IPS-18a (cell line): ENCODE measurements around the gene KIF3A.

Experiments used
- H3K27ac ChIP-seq: one replicate; pipeline ENCODE4 v1.5.1; 2013; ENCODE audit warnings: low read length
- H3K27me3 ChIP-seq: one replicate; pipeline ENCODE4 v1.6.1; 2013; ENCODE audit warnings: mild to moderate bottlenecking, low read length; ENCODE audit not compliant: control insufficient read depth, insufficient read depth
- H3K36me3 ChIP-seq: one replicate; pipeline ENCODE4 v1.6.1; 2013; ENCODE audit warnings: low read depth, low read length; ENCODE audit not compliant: control insufficient read depth
- H3K4me1 ChIP-seq: one replicate; pipeline ENCODE4 v1.6.1; 2013; ENCODE audit warnings: low read depth, low read length; ENCODE audit not compliant: control insufficient read depth
- H3K4me3 ChIP-seq: one replicate; pipeline ENCODE4 v1.5.1; 2013; ENCODE audit warnings: low read length
- H3K9ac ChIP-seq: one replicate; pipeline ENCODE4 v1.6.1; 2013; ENCODE audit warnings: mild to moderate bottlenecking, low read length, moderate library complexity
- H3K9me3 ChIP-seq: one replicate; pipeline ENCODE4 v1.6.1; 2013; ENCODE audit warnings: low read depth, low read length; ENCODE audit not compliant: control insufficient read depth

KIF3A gene

GRCh38 chr5:132776938-132777208 is 39.5 kb upstream of the KIF3A start:
- Histone ChIP-seq H3K4me3 (peak overlapping the region; percentile 57), H3K4me1 (peaks cover 13% of the 10 kb centered on the region), H3K9ac (no peak overlapping the region), H3K27ac (no peak overlapping the region), H3K27me3 (peaks cover 46% of the 10 kb centered on the region), H3K36me3 (no peaks in the 10 kb centered on the region), H3K9me3 (no peaks in the 10 kb centered on the region)

DNA sequence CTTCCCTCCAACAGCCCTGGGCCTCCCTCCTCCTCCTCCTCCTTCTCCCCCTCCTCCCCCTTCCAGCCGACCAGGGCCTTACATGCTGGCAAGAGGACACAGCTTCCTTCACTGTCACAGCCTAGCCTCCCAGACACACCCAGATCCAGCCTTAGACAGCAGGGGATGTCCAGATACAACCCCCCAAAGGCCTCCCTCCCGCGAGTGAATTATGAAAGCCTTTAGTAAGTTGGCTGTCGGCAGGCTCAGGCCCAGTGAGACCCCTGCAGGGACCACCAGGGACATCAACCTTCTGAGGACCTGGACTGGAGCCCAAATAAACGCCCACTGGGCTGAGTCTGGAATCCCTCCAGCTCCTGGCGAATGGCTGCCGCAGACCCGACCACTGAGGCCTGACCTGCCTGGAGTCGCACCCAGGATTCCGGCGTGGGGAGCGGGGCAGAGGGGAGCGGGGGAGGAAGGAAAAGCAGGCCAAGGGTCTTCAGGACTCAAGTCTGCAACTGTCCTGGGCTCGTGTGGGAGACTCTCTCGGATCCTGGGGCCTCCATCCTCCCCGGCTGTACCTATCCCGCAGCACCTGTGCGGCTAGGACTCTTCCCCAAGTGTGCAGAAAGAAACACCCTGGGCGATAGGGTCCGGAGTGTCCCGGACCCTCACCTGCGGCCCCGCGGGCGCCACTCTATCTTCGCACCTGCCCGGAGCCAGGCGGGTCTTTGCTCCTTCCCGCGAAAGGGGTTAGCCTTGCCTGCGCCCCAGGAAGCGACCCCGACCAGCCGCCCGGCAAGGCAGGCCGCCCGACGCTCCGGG is 39.0 kb upstream of the KIF3A start:
- peak overlapping the region; percentile 22 for H3K9ac ChIP-seq
- H3K4me3 ChIP-seq = peak overlapping the region; percentile 57
- peaks cover 44% of the 10 kb centered on the region for H3K27me3 ChIP-seq
- no peak overlapping the region for H3K27ac ChIP-seq
- peaks cover 15% of the 10 kb centered on the region for H3K4me1 ChIP-seq
- H3K36me3 ChIP-seq = no peaks in the 10 kb centered on the region
- no peaks in the 10 kb centered on the region for H3K9me3 ChIP-seq

DNA sequence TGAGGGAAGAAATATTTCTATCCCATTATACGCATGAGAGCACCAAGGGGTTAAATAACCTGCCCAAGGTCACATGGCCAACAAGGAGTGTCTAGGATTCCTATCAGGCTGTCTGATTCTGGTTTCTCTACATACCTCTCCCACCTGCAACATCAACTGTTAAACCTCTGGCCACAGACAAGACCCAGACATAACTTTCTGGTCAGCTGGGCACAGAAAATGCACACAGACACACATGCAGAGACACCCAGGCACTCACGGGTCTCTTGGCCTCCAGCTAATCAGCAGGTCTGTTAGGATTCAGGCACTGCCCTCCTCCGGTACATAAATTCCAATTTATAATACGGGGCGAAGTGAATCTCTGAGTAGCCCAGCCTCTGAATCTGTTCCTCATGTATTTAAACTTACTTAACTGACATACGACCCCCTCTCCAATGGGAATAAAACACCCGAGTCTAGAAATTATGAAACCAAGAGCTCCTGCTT is 38.2 kb upstream of the KIF3A start:
- H3K27me3 ChIP-seq = peaks cover 44% of the 10 kb centered on the region
- H3K27ac ChIP-seq = no peak overlapping the region

DNA sequence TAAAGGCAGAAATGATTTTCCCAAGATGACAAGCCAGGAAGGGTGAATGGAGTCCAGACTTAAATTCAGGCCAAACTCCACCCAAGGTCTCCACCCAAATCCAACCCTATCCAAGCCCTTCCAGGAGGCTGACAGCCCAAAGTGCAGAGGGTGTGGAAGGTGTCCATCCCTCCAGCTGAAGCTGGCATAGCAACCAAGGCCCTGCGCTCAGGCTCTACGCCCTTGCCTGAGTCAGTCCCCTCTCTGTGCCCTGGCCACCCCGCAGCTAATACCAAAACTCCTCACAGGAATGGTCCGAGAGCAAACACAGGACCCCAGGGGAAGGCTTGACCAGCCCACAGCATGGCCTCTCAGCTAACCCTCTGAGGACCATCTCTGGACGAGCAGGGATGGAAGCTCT is 37.5 kb upstream of the KIF3A start:
- Histone ChIP-seq H3K9ac (no peak overlapping the region), H3K9me3 (no peaks in the 10 kb centered on the region), H3K27ac (no peak overlapping the region), H3K27me3 (peaks cover 44% of the 10 kb centered on the region), H3K4me1 (peaks cover 22% of the 10 kb centered on the region), H3K36me3 (no peaks in the 10 kb centered on the region), H3K4me3 (no peak overlapping the region)

More for the DNA sequence above, 38.2 kb upstream of the KIF3A start:
- H3K9ac ChIP-seq = no peak overlapping the region
- no peaks in the 10 kb centered on the region for H3K9me3 ChIP-seq
- no peaks in the 10 kb centered on the region for H3K36me3 ChIP-seq
- peaks cover 21% of the 10 kb centered on the region for H3K4me1 ChIP-seq
- H3K4me3 ChIP-seq = peak overlapping the region; percentile 57

- Histone ChIP-seq H3K9ac (no peak overlapping the region), H3K4me1 (peaks cover 22% of the 10 kb centered on the region), H3K27me3 (peaks cover 42% of the 10 kb centered on the region), H3K27ac (no peak overlapping the region), H3K4me3 (no peak overlapping the region), H3K9me3 (no peaks in the 10 kb centered on the region), H3K36me3 (no peaks in the 10 kb centered on the region)
Measured at GRCh38 chr5:132774406-132774805, 37.1 kb upstream of the KIF3A start.

- peaks cover 22% of the 10 kb centered on the region for H3K4me1 ChIP-seq
- no peak overlapping the region for H3K9ac ChIP-seq
- H3K36me3 ChIP-seq = no peaks in the 10 kb centered on the region
- H3K27me3 ChIP-seq = peaks cover 35% of the 10 kb centered on the region
- no peak overlapping the region for H3K27ac ChIP-seq
- no peaks in the 10 kb centered on the region for H3K9me3 ChIP-seq
- no peak overlapping the region for H3K4me3 ChIP-seq
Measured at GRCh38 chr5:132773601-132774355, 36.4 kb upstream of the KIF3A start.

DNA sequence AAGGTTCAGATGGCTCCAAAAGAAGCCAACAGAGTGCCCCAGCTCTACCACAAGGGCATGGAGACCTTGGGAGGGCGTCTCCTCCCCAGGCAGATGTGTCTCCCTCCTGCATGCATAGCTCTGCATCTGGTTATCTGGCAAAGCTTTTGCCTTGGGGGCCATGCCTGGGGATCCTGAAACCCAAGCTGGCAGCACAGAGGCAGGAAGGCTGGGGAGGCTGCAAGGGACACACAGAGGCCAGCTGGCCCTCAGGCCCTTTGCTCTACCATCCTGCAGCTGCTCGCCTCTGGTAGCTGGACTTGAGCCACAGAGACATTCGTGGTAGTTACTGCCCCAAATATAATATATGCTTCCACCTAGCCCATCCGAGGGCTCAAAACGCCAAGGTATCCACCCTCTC is 35.8 kb upstream of the KIF3A start:
- H3K27ac ChIP-seq = no peak overlapping the region
- H3K4me1 ChIP-seq = peaks cover 22% of the 10 kb centered on the region
- no peaks in the 10 kb centered on the region for H3K36me3 ChIP-seq
- H3K9ac ChIP-seq = no peak overlapping the region
- H3K4me3 ChIP-seq = no peak overlapping the region
- H3K9me3 ChIP-seq = no peaks in the 10 kb centered on the region
- H3K27me3 ChIP-seq = peaks cover 29% of the 10 kb centered on the region

DNA sequence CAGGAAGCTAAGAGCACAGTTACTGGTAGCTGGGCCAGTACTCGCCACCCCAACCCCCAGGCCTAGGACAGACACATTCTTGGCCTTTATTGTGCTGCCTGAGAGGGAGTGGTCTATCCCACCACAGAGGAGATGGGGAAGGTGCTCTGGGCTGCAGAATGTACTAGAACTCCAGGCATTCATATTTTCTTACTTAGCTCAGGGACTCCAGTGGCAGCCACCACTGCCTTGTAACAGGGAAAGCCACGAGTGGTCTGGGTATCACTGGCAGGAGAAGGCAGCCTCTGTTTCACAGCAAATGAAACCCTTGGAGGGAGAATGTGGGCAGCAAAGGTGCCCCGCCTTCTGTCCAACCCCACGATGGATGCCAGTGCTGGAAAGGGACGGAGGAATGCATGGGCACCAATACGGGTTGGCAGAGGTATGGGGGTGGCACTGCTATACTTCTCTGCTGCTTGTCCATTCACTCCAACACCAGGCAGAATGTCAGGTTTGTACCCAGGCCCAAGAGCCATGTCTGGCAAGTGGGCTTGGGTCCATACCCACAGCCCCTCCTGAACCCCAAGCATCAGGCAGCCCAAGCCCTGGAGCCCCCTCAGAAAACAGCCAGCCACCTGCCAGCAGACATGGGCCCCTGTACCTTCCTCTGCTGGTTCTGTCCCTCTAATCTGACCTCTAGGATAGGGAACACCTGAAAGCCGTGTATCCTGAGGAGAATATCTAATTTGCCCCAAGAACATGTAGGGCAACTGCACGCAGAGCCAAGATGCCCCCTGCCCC is 35.1 kb upstream of the KIF3A start:
- Histone ChIP-seq H3K27ac (no peak overlapping the region), H3K9me3 (no peaks in the 10 kb centered on the region), H3K36me3 (no peaks in the 10 kb centered on the region), H3K4me3 (no peak overlapping the region), H3K4me1 (peaks cover 22% of the 10 kb centered on the region), H3K27me3 (peaks cover 22% of the 10 kb centered on the region), H3K9ac (no peak overlapping the region)

GRCh38 chr5:132771503-132771998 is 34.2 kb upstream of the KIF3A start:
- Histone ChIP-seq H3K9ac (no peak overlapping the region), H3K27me3 (peaks cover 19% of the 10 kb centered on the region), H3K4me3 (no peak overlapping the region), H3K4me1 (peaks cover 22% of the 10 kb centered on the region), H3K27ac (no peak overlapping the region), H3K36me3 (no peaks in the 10 kb centered on the region), H3K9me3 (no peaks in the 10 kb centered on the region)

- Histone ChIP-seq H3K36me3 (no peaks in the 10 kb centered on the region), H3K9ac (no peak overlapping the region), H3K4me3 (no peak overlapping the region), H3K27ac (no peak overlapping the region), H3K9me3 (no peaks in the 10 kb centered on the region), H3K4me1 (peaks cover 13% of the 10 kb centered on the region), H3K27me3 (peaks cover 9% of the 10 kb centered on the region)
Measured at GRCh38 chr5:132770476-132771159, 33.3 kb upstream of the KIF3A start.

DNA sequence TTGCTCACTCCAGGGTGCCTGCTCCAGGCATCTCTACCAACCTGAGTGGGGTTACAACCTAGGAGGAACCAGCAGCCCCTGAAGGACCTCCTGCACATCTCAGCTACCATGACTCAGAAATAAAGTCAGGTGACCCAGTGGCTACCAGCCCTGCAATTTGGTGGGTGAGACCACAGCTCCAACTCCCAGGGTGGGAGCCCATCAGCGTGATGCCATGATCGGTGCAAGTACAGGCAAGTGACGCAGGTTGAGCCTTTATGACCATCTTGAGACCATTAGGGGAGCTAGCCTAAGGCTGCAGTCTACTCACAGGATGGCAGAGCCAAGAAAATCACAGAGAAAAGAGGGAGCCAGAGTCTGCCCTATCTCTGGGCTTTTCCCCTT is 31.1 kb upstream of the KIF3A start:
- Histone ChIP-seq H3K27ac (no peak overlapping the region), H3K27me3 (no peaks in the 10 kb centered on the region), H3K9ac (no peak overlapping the region), H3K4me3 (no peak overlapping the region), H3K4me1 (peaks cover 12% of the 10 kb centered on the region), H3K36me3 (no peaks in the 10 kb centered on the region), H3K9me3 (no peaks in the 10 kb centered on the region)
